HFF-Myc (cell line): ENCODE results near the gene SMAD6.

Experiments used
- DNase-seq: peaks from one replicate; pipeline ENCODE4 v3.0.0-alpha.2; 2011; ENCODE audit warnings: low read depth; ENCODE audit errors: extremely low read depth
- H3K4me3 ChIP-seq: replicated peaks from 2 replicates; pipeline ENCODE4 v1.5.1; 2011; ENCODE audit warnings: low read depth, mild to moderate bottlenecking, control low read depth, low read length
- TF ChIP-seq, protein P1 (sequence below): IDR thresholded peaks from 2 replicates; pipeline ENCODE4 v1.5.1; 2012; ENCODE audit warnings: mild to moderate bottlenecking, low read depth, low read length, control low read depth; ENCODE audit errors: missing control alignments

The SMAD6 gene

DNA sequence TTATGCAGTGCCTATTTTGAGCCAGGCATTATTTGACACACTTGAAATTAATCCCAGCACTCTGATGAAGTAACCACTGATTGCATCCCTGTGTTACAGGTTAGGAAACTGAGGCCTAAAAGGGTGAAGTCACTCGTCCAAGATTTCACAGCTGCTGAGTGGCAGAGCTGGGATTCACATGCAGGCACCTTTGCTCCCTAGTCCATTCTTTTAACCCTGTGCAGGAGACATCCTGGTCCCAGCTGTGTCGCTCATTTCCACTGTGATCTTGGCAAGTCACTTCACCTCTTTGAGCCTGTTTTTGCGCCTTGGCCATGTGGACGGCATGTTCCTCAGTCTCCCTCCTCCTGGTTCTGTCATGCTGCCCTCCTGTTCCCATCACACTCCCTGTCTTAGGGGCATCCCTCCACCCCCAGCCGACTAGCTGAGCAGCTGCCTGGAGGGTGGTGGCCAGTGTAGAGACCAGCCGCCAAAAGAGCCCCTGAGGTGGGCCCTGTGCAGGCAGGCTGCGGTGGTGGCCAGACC lies 70.6 kb downstream of the SMAD6 start:
- H3K4me3 ChIP-seq = no peak overlapping the region
- TF ChIP-seq, protein P1, sequence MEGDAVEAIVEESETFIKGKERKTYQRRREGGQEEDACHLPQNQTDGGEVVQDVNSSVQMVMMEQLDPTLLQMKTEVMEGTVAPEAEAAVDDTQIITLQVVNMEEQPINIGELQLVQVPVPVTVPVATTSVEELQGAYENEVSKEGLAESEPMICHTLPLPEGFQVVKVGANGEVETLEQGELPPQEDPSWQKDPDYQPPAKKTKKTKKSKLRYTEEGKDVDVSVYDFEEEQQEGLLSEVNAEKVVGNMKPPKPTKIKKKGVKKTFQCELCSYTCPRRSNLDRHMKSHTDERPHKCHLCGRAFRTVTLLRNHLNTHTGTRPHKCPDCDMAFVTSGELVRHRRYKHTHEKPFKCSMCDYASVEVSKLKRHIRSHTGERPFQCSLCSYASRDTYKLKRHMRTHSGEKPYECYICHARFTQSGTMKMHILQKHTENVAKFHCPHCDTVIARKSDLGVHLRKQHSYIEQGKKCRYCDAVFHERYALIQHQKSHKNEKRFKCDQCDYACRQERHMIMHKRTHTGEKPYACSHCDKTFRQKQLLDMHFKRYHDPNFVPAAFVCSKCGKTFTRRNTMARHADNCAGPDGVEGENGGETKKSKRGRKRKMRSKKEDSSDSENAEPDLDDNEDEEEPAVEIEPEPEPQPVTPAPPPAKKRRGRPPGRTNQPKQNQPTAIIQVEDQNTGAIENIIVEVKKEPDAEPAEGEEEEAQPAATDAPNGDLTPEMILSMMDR = no peak
- no peak for DNase-seq

DNA sequence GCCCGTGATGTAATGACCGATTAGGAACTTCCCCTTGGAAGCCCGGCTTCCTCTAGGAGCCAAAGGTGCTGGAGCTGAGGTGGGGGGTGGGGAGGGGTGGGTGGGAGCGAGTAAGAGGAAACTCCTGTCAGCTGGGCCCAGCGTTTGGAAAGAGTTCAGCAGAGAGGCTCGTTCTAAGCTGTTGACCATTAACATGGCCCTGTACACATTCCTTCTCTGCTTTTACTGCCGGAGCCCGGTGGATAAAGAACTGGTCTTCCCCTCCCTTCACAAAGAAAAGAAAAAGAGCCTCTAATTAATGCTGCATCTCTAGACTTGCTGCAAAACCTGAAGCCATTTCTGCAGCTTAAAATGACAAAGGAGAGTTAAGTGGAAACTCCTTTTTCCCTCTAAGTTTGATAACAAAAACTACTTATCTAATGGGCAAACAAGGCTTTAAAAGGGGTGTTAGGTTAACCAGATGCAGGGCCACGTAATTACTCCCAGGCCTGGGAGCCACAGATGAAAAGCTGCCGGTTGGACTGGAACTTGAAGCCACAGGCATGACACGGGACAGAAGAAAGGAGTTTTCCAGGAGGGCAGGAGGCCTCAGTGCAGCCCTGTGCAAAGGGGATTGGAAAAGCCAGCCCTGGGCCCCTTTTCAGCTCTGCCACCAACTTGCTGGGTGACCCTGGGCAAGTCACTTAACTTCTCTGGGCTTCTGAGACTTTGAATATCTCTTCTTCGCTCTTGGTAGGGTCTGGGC lies 71.3 kb downstream of the SMAD6 start:
- TF ChIP-seq, protein P1 = no peak
- no peak for DNase-seq
- H3K4me3 ChIP-seq = no peak overlapping the region

DNA sequence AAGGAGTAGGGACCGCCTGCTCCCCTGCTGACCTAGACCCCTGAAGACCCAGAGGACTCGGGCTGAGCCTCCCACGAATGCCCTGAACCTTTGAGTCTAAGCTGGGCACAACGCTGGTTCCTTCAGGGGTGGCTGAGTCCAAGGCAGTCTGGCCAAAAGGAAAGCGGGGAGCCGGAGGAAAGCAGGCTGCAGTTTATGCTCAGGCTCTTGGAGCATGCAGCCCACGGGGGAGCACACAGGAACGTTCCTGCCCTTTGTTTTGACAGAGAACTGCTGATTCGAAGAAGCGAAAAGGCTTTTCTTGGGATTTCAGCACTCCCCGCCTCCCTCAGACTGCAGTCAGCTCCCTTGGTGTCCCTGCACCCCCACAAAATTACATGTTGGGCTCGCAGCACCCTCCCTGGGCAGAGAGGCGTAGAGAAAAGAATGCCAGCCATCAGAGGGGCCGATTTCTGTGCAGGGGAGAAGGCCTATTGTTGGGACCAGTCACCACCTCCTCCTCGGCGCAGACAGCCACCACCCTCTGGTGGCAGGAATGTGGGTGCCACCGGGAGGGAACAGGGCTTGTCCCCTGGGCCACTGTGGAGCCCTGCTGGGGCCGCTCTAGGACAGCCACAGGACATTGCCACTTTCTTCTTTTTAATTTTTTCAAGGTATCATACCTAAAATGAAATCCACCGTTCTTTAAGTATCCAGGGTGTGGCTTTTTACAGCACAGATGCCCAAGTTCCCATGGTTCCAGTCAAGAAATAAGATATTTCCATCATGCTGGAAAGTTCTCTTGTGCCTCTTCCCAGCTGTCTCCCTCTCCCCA lies 72.2 kb downstream of the SMAD6 start:
- TF ChIP-seq, protein P1 = peak; percentile 95
- H3K4me3 ChIP-seq = no peak overlapping the region
- no peak for DNase-seq

DNA sequence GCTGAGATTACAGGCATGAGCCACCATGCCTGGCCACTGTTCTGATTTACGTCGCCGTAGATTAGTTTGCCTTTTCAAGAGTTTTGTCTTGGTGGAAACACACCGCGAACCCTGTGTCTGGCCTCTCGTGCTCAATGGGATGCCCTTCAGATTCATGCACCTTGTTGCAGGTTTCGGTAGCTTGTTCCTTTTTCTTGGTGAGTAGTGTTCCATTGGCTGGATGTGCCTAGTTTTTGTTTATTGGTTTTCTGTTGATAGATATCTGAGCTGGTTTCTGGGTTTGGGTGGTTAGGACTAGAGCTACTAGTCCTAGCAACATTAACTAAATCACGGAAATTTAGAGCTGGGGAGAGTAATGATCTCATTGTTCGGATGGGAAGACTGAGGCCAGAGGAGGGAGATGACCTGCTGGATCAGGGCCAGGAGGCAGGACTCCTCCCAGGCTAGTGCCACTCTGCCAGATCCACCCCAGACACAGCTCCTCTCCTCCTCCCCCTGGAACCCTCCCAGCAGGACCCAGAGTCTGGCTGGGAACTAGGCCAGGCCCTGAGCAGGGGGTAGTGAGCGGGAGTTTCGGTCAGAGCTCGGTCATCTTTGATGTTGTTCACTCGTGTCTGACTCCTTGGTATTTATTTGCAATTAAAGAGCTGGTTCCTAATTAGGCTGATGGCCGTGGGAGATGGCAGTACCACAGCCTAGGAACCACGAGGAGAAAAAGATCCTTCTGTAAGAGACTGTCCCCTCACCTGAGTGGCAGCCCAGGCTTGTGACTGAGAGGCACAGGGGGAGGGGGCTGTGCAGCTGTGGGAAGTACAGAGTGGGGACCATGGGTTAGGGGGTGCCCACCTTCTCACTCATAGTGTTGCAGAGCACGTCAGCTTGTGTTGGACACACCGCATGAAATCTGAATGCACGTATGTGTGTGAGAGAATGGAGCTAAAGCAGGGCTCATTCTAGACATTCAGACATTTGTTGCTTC lies 73.4 kb downstream of the SMAD6 start:
- no peak for DNase-seq
- H3K4me3 ChIP-seq = no peak overlapping the region
- TF ChIP-seq, protein P1 = no peak

DNA sequence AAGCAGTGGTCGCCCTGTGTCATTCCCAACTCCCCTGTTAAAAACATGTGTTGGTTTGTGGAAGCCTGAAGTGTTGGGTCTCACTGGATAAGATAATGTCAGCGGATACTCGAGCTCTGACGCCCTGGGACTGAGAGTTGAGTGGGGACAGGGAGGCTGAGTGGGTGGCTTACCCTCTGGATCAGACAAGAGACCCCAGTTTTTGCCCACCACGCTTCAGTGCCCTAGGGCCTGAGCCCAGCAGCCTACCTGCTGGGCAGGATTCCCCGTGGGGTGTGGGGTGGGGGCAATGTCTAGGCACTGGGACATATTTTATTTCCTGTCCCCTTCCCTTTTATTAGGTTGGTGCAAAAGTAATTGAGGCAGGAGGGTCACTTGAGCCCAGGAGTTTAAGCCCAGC lies 75.0 kb downstream of the SMAD6 start:
- TF ChIP-seq, protein P1 = no peak
- no peak for DNase-seq
- H3K4me3 ChIP-seq = no peak overlapping the region
